HepG2 (cell line): ENCODE data around the gene IRF2. TPM values are rescaled to one million over a fixed set of nuclear protein-coding genes. Genes with fewer than 3 reads are reported as not detected.

Experiments
- DBP ChIP-seq: sonication (generic); formaldehyde crosslinking; IDR thresholded peaks from 2 replicates; pipeline ENCODE4 v1.4.0; 2020; ENCODE audit warnings: missing genetic modification reagents; ENCODE audit errors: not compliant biosample characterization
- EHMT2 ChIP-seq: fragments of 200-600 bp; sonication (generic); IDR thresholded peaks from 2 replicates; pipeline ENCODE4 v1.7.0; 2017; ENCODE audit warnings: antibody characterized with exemption, low read depth, low read length, borderline replicate concordance
- GZF1 ChIP-seq: sonication (generic); formaldehyde crosslinking; IDR thresholded peaks from 2 replicates; pipeline ENCODE4 v1.5.1; 2020; ENCODE audit warnings: mild to moderate bottlenecking, missing genetic modification reagents
- NFAT5 ChIP-seq: sonication (generic); formaldehyde crosslinking; IDR thresholded peaks from 2 replicates; pipeline ENCODE4 v1.4.0; 2020; ENCODE audit warnings: missing genetic modification reagents
- PREB ChIP-seq: sonication (generic); formaldehyde crosslinking; IDR thresholded peaks from 2 replicates; pipeline ENCODE4 v1.4.0; 2020; ENCODE audit warnings: missing genetic modification reagents
- ZFP91 ChIP-seq: sonication (generic); formaldehyde crosslinking; IDR thresholded peaks from 2 replicates; pipeline ENCODE4 v1.9.0; 2022; ENCODE audit warnings: missing genetic modification reagents, mild to moderate bottlenecking, borderline replicate concordance
- ZFYVE20 ChIP-seq: sonication (generic); formaldehyde crosslinking; IDR thresholded peaks from 2 replicates; pipeline ENCODE4 v1.8.0; 2023; ENCODE audit warnings: low read depth, mild to moderate bottlenecking, moderate library complexity, missing genetic modification reagents, borderline replicate concordance
- ZNF281 ChIP-seq: sonication (generic); formaldehyde crosslinking; IDR thresholded peaks from 2 replicates; pipeline ENCODE4 v1.4.0; 2020; ENCODE audit warnings: missing genetic modification reagents, borderline replicate concordance
- ZNF513 ChIP-seq: sonication (generic); formaldehyde crosslinking; conservative IDR thresholded peaks from 2 replicates; pipeline ENCODE4 v1.5.0; 2020; ENCODE audit warnings: missing genetic modification reagents
- ZNF737 ChIP-seq: sonication (generic); formaldehyde crosslinking; IDR thresholded peaks from 2 replicates; pipeline ENCODE4 v1.5.0; 2020; ENCODE audit warnings: missing genetic modification reagents, mild to moderate bottlenecking, borderline replicate concordance
- ZNF772 ChIP-seq: sonication (generic); formaldehyde crosslinking; IDR thresholded peaks from 2 replicates; pipeline ENCODE4 v1.5.0; 2020; ENCODE audit warnings: mild to moderate bottlenecking, missing genetic modification reagents
- polyA plus RNA-seq, 8 experiments: library from polyadenylated mRNA; depleted of rRNA in 3 of 8; stranded (reverse) in 7 of 8; unstranded in 1 of 8; fragments of >200 nt; fragmentation: Illumina TruSeq in 4 of 8; extraction: Trizol in 4 of 8; gene quantifications; 2 replicates each; pipeline versions ENCODE4 v1.2.1 to v1.2.3, GENCODE V29; 2011 to 2016; ENCODE audit warnings: low read depth in 4 of 8, missing spikeins in 1 of 8, mixed read lengths in 1 of 8; ENCODE audit not compliant: insufficient read depth in 1 of 8
- total RNA-seq, 5 experiments: library from RNA; depleted of rRNA; stranded (reverse); fragments of >200 nt; fragmentation: Illumina TruSeq; extraction: Trizol; gene quantifications; 2 replicates each; pipeline ENCODE4 v1.2.3, GENCODE V29; 2016; ENCODE audit warnings: low read depth in 1 of 5

IRF2 gene
- total and polyA plus RNA-seq, 2 of the 13 experiments (the other 11 are each of a cell fraction or from before 2014, with no cell fraction given): 15.5 to 28.8 TPM

- TF ChIP-seq ZNF281 (peak; percentile 31; the same call in 1 of the 2 replicates), ZNF772 (CRISPR knock-in tag) (no peak), EHMT2 (no peak), ZNF737 (CRISPR knock-in tag) (no peak), ZFYVE20 (CRISPR knock-in tag) (no peak), ZNF513 (CRISPR knock-in tag) (no peak), GZF1 (CRISPR knock-in tag) (no peak), ZFP91 (CRISPR knock-in tag) (no peak), NFAT5 (CRISPR knock-in tag) (no peak), DBP (no peak), PREB (CRISPR knock-in tag) (no peak)
These were observed 9.4 kb downstream of the IRF2 start (continued) for GRCh38 chr4:184464759-184465454.
